Neural progenitor cell (in vitro differentiated cells): ENCODE results near the gene TRIM44.

Experiments used
- EZH2 ChIP-seq: fragments of 200-600 bp; sonication (generic); IDR thresholded peaks from 2 replicates; pipeline ENCODE4 v1.6.1; 2017; ENCODE audit warnings: antibody characterized with exemption, mild to moderate bottlenecking, moderate library complexity
- EZH2phosphoT487 ChIP-seq: fragments of 200-600 bp; sonication (generic); IDR thresholded peaks from 2 replicates; pipeline ENCODE4 v1.6.1; 2017; ENCODE audit warnings: antibody characterized with exemption
- TF ChIP-seq, protein P1 (sequence below): fragments of 200-600 bp; sonication (generic); IDR thresholded peaks from 2 replicates; pipeline ENCODE4 v1.5.1; 2017; ENCODE audit warnings: antibody characterized with exemption, mild to moderate bottlenecking

DNA sequence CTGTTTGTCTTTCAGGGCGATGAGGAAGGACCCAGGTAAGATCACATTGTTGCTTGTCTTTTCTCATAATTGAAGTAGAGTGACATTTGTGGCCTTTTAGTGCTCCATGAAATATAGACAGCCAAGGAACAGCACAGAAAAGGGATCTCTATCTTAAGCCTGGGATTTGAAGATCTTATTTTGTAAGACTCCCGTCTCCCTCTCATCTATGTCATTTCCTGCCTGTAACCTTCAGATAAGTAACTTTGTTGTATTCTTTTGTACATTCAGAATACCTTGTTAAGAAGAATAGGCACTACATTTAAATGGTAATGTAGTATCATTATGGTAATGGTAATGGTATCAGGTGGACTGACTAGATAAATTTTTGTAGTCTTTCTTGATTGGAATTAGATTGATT is 72.8 kb downstream of the TRIM44 start:
- TF ChIP-seq EZH2 (no peak), EZH2phosphoT487 (no peak)
- TF ChIP-seq, protein P1, sequence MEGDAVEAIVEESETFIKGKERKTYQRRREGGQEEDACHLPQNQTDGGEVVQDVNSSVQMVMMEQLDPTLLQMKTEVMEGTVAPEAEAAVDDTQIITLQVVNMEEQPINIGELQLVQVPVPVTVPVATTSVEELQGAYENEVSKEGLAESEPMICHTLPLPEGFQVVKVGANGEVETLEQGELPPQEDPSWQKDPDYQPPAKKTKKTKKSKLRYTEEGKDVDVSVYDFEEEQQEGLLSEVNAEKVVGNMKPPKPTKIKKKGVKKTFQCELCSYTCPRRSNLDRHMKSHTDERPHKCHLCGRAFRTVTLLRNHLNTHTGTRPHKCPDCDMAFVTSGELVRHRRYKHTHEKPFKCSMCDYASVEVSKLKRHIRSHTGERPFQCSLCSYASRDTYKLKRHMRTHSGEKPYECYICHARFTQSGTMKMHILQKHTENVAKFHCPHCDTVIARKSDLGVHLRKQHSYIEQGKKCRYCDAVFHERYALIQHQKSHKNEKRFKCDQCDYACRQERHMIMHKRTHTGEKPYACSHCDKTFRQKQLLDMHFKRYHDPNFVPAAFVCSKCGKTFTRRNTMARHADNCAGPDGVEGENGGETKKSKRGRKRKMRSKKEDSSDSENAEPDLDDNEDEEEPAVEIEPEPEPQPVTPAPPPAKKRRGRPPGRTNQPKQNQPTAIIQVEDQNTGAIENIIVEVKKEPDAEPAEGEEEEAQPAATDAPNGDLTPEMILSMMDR = no peak
